HUES6 (cell line): ENCODE measurements around the gene FBLN7.

Experiments
- H3K27ac ChIP-seq: 2 replicates; pipeline ENCODE4 v1.7.0; 2013; ENCODE audit warnings: low read depth, mild to moderate bottlenecking, low read length, inconsistent platforms
- H3K27me3 ChIP-seq: 2 replicates; pipeline ENCODE4 v1.6.1; 2013; ENCODE audit warnings: low read length; ENCODE audit not compliant: control insufficient read depth, insufficient read depth
- H3K36me3 ChIP-seq: 2 replicates; pipeline ENCODE4 v1.6.1; 2013; ENCODE audit warnings: low read length; ENCODE audit not compliant: control insufficient read depth, insufficient read depth
- H3K4me1 ChIP-seq: 2 replicates; pipeline ENCODE4 v1.6.1; 2013; ENCODE audit warnings: low read length; ENCODE audit not compliant: control insufficient read depth, insufficient read depth
- H3K4me3 ChIP-seq: 2 replicates; pipeline ENCODE4 v1.5.1; 2013; ENCODE audit warnings: low read depth, low read length
- H3K9ac ChIP-seq: one replicate; pipeline ENCODE4 v1.6.1; 2013; ENCODE audit warnings: mild to moderate bottlenecking, low read length
- H3K9me3 ChIP-seq: 2 replicates; pipeline ENCODE4 v1.6.1; 2013; ENCODE audit warnings: low read depth, low read length; ENCODE audit not compliant: control insufficient read depth, insufficient read depth

FBLN7 gene

GRCh38 chr2:112187046-112187715, 49.0 kb downstream of the FBLN7 start:
- no peaks in the 10 kb centered on the region for H3K4me1 ChIP-seq
- H3K9ac ChIP-seq = no peak overlapping the region
- H3K4me3 ChIP-seq = no peak overlapping the region
- no peak overlapping the region for H3K27ac ChIP-seq
- H3K9me3 ChIP-seq = 0 out of 2 replicates have a peak, but pooled peaks cover 3% of the 10 kb centered on the region
- peaks cover 12% of the 10 kb centered on the region for H3K27me3 ChIP-seq
- H3K36me3 ChIP-seq = no peaks in the 10 kb centered on the region

GRCh38 chr2:112187805-112188596, 49.8 kb downstream of the FBLN7 start:
- Histone ChIP-seq H3K9me3 (0 out of 2 replicates have a peak, but pooled peaks cover 3% of the 10 kb centered on the region), H3K36me3 (no peaks in the 10 kb centered on the region), H3K27ac (no peak overlapping the region), H3K4me3 (no peak overlapping the region), H3K4me1 (no peaks in the 10 kb centered on the region), H3K9ac (no peak overlapping the region), H3K27me3 (peaks cover 4% of the 10 kb centered on the region)

DNA sequence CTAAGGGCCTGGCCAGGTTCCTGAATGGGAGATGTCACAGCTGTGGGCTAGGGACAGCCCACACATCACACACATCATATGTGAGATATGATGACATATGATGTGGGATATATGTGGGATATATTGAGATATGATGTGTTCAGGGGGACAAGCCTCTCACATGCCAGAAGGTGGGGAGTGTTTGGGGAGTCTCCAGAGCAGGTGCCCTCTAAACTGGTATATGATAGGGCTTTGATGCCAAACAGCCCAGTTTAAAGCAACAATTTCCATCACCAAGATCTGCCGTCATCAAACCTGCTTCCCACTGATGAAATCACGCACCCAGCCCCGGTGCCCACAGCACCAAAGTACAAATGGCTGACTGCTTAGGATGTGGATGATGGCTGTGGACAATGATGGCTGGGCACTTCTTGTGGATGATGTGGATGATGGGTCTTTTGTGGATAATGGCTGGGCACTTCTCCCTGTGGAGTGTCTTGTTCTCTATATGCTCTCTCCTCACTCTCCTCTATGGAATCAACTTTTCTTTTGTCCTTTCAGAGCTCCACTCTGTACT, 50.9 kb downstream of the FBLN7 start:
- Histone ChIP-seq H3K27ac (no peak overlapping the region), H3K9ac (no peak overlapping the region), H3K36me3 (no peaks in the 10 kb centered on the region), H3K4me3 (no peak overlapping the region), H3K4me1 (no peaks in the 10 kb centered on the region), H3K9me3 (0 out of 2 replicates have a peak, but pooled peaks cover 3% of the 10 kb centered on the region), H3K27me3 (no peaks in the 10 kb centered on the region)

- Histone ChIP-seq H3K4me1 (no peaks in the 10 kb centered on the region), H3K27me3 (no peaks in the 10 kb centered on the region), H3K9me3 (no peaks in the 10 kb centered on the region), H3K36me3 (no peaks in the 10 kb centered on the region), H3K27ac (no peak overlapping the region), H3K9ac (no peak overlapping the region), H3K4me3 (no peak overlapping the region)
These were observed 55.8 kb downstream of the FBLN7 start for GRCh38 chr2:112194028-112194427.

- no peaks in the 10 kb centered on the region for H3K36me3 ChIP-seq
- no peaks in the 10 kb centered on the region for H3K4me1 ChIP-seq
- H3K27ac ChIP-seq = no peak overlapping the region
- H3K27me3 ChIP-seq = no peaks in the 10 kb centered on the region
- H3K9ac ChIP-seq = no peak overlapping the region
- H3K4me3 ChIP-seq = no peak overlapping the region
- no peaks in the 10 kb centered on the region for H3K9me3 ChIP-seq
These were observed 56.3 kb downstream of the FBLN7 start for GRCh38 chr2:112194482-112194881.

DNA sequence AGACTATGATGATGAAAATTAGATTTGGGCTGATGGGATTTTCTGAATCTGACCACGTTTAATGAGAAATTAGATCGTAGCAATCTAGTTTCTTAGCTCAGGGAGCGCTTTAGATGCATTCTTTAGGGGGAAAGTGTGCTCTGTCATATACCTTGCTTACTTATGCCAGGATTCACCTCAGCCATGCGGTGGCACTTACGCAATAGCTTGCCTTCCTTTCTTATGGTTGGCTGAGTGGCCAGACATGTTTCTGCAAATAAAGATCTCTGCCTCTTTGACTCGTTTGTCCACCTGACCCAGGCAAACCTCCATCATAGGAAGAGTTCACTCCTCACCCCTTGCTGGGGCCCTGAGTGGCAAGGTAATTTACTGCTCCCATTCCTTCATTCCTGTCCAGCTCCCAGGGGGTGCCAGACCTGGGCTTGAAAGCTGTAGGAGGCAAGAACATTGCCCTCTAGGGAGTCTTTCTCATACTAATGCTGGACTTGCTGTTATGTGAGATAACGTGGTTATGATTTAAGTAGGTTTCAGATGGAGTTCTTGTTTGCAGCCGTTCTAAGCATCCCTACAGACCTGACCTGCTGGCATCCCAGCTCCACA, 57.1 kb downstream of the FBLN7 start:
- peaks cover 2% of the 10 kb centered on the region; the same call in 1 of the 2 replicates for H3K9me3 ChIP-seq
- no peak overlapping the region for H3K4me3 ChIP-seq
- no peaks in the 10 kb centered on the region for H3K4me1 ChIP-seq
- no peak overlapping the region for H3K27ac ChIP-seq
- no peaks in the 10 kb centered on the region for H3K36me3 ChIP-seq
- H3K27me3 ChIP-seq = no peaks in the 10 kb centered on the region
- H3K9ac ChIP-seq = no peak overlapping the region

DNA sequence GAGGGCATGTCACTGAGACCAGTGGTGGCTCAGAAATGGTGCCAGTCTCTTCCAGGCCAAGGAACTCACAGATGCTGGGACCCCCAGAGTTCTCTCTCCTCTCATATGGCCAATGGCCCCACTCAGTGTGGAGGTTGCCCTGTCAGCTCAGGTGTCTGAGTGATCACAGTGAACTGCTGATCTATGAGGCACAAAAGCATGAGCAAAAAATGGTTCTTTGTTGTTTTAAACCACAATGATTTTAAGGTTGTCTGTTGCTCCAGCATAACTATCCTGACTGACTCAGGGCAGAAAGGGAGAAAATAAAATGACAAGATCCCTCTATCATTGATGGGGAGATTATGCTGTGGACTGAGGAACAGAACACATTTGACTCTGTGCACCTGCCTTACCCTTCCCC, 57.8 kb downstream of the FBLN7 start:
- no peaks in the 10 kb centered on the region for H3K36me3 ChIP-seq
- peaks cover 2% of the 10 kb centered on the region; the same call in 1 of the 2 replicates for H3K9me3 ChIP-seq
- no peaks in the 10 kb centered on the region for H3K4me1 ChIP-seq
- no peak overlapping the region for H3K27ac ChIP-seq
- H3K4me3 ChIP-seq = no peak overlapping the region
- H3K9ac ChIP-seq = no peak overlapping the region
- H3K27me3 ChIP-seq = no peaks in the 10 kb centered on the region

DNA sequence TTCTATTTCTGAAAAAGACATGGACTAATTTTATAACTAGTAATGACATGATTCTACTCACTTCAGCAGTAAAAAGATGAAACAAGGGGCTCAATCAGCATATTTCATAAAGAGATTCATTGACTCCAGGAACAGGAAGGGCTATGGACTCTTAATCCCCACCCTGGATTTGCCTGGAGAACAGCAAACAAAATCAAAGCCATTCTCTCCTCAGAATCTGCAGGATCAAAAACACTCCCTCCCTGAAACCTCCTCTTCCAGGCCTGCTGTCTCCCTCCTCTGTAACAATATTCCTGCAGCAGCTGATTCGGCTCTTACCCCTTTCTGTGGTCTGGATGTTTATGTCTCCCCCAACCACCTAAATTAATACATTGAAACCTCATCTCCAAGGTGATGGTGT, 59.7 kb downstream of the FBLN7 start:
- H3K4me1 ChIP-seq = no peaks in the 10 kb centered on the region
- no peak overlapping the region for H3K9ac ChIP-seq
- H3K27me3 ChIP-seq = no peaks in the 10 kb centered on the region
- H3K27ac ChIP-seq = no peak overlapping the region
- H3K4me3 ChIP-seq = no peak overlapping the region
- H3K9me3 ChIP-seq = peaks cover 4% of the 10 kb centered on the region; the same call in 1 of the 2 replicates
- no peaks in the 10 kb centered on the region for H3K36me3 ChIP-seq

DNA sequence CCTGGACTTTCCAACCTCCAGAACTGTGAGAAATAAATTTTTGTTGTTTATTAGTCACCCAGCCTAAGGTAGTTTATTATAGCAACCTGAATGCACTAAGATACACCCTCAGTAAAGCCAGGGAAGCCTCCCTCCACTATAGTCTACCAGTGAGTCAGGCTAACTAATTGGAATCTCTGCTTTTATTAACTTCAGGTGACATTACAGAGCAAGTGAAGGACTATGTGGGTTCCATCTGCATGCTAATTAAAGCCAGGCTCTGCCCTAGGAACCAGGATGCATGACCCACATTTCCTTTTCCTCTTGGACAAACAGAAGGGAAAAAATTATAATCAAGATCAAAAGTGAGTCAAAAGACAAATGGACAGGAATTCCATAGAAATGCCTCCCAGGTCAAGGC, 60.6 kb downstream of the FBLN7 start:
- H3K4me1 ChIP-seq = no peaks in the 10 kb centered on the region
- no peak overlapping the region for H3K27ac ChIP-seq
- H3K36me3 ChIP-seq = no peaks in the 10 kb centered on the region
- no peak overlapping the region for H3K4me3 ChIP-seq
- H3K9me3 ChIP-seq = peaks cover 10% of the 10 kb centered on the region
- no peak overlapping the region for H3K9ac ChIP-seq
- no peaks in the 10 kb centered on the region for H3K27me3 ChIP-seq

- H3K27me3 ChIP-seq = no peaks in the 10 kb centered on the region
- no peaks in the 10 kb centered on the region for H3K4me1 ChIP-seq
- H3K9me3 ChIP-seq = peaks cover 11% of the 10 kb centered on the region
- no peaks in the 10 kb centered on the region for H3K36me3 ChIP-seq
- no peak overlapping the region for H3K27ac ChIP-seq
- no peak overlapping the region for H3K4me3 ChIP-seq
- no peak overlapping the region for H3K9ac ChIP-seq
These were observed 61.0 kb downstream of the FBLN7 start for GRCh38 chr2:112199188-112199587.
